B cell (primary cell): ENCODE results near the gene SDCCAG8. TPM values are rescaled to one million over a fixed set of nuclear protein-coding genes. Genes with fewer than 3 reads are reported as not detected.

Experiments
- ATAC-seq: fragments of 200-7000 bp; cut with Tn5 transposase; one replicate; pipeline ENCODE4 v1.10.0; 2021; ENCODE audit warnings: low read depth, mild to moderate bottlenecking, moderate number of reproducible peaks, moderate library complexity
- CTCF ChIA-PET: fragments of 350-600 bp; sonication (Branson Sonifier 250); formaldehyde crosslinking; loops from one replicate; lab custom pipeline; 2021; ENCODE audit warnings: antibody characterized with exemption, inconsistent platforms; lab: Charles Lee
- POLR2A ChIA-PET: fragments of 350-600 bp; sonication (Branson Sonifier 250); formaldehyde crosslinking; loops from one replicate; lab custom pipeline; 2021; ENCODE audit warnings: antibody characterized with exemption; lab: Charles Lee
- DNase-seq: peaks from one replicate; pipeline ENCODE4 v3.0.0; 2013
- H2AFZ ChIP-seq: 2 replicates; pipeline ENCODE4 v1.6.1; 2012; ENCODE audit warnings: mild to moderate bottlenecking, low read depth, low read length; ENCODE audit not compliant: insufficient read depth, poor library complexity, severe bottlenecking
- H3K27ac ChIP-seq, 2 donors: 1 replicate in 1 of 2; 2 replicates in 1 of 2; pipeline ENCODE4 v1.5.1; 2012 to 2013; ENCODE audit warnings: low read length in 2 of 2, mild to moderate bottlenecking in 2 of 2, moderate library complexity in 1 of 2
- H3K27me3 ChIP-seq, 4 experiments: fragments of 200-600 bp in 1 of 4; sonication (generic) in 1 of 4; replicated peaks in 1 of 4; 1 replicate in 2 of 4; 2 replicates in 2 of 4; pipeline versions ENCODE4 v1.6.1 to v1.7.0; 2013 to 2016; ENCODE audit warnings: low read length in 3 of 4, mild to moderate bottlenecking in 2 of 4, mixed read lengths in 1 of 4, moderate library complexity in 1 of 4; ENCODE audit not compliant: insufficient read depth in 4 of 4, control insufficient read depth in 3 of 4; ENCODE audit errors: control extremely low read depth in 1 of 4
- H3K36me3 ChIP-seq, 2 experiments: replicated peaks in 1 of 2; 1 replicate in 1 of 2; 2 replicates in 1 of 2; pipeline versions ENCODE4 v1.6.1 to v1.7.1; 2013; ENCODE audit warnings: low read length in 1 of 2; ENCODE audit not compliant: insufficient read depth in 2 of 2, control insufficient read depth in 1 of 2; ENCODE audit errors: control extremely low read depth in 1 of 2, extremely low read depth in 1 of 2
- H3K4me1 ChIP-seq, 2 donors: fragments of 200-600 bp in 1 of 2; sonication (generic) in 1 of 2; 1 replicate in 1 of 2; 2 replicates in 1 of 2; pipeline versions ENCODE4 v1.5.1 to v1.6.1; 2013 to 2017; ENCODE audit warnings: low read length in 2 of 2; ENCODE audit not compliant: control insufficient read depth in 2 of 2, insufficient read depth in 2 of 2
- H3K4me2 ChIP-seq: replicated peaks from 2 replicates; pipeline ENCODE3; 2012; ENCODE audit warnings: mild to moderate bottlenecking, low read depth, low read length; ENCODE audit not compliant: poor library complexity, severe bottlenecking
- H3K4me3 ChIP-seq, 5 experiments: fragments of 200-600 bp in 1 of 5; sonication (generic) in 1 of 5; 1 replicate in 3 of 5; 2 replicates in 2 of 5; pipeline versions ENCODE4 v1.5.1 to v1.7.0; 2011 to 2016; ENCODE audit warnings: low read length in 4 of 5, mild to moderate bottlenecking in 4 of 5, low read depth in 2 of 5, control low read depth in 1 of 5, moderate library complexity in 1 of 5; ENCODE audit not compliant: insufficient read depth in 1 of 5; ENCODE audit errors: control extremely low read depth in 1 of 5, extremely low read depth in 1 of 5
- H3K79me2 ChIP-seq: fragments of 200-600 bp; sonication (generic); one replicate; pipeline ENCODE4 v1.6.0; 2016; ENCODE audit warnings: low read length; ENCODE audit not compliant: control insufficient read depth, insufficient read depth
- H3K9ac ChIP-seq: fragments of 200-600 bp; sonication (generic); 2 replicates; pipeline ENCODE4 v1.6.1; 2017; ENCODE audit warnings: mild to moderate bottlenecking, low read length, moderate library complexity
- H3K9me3 ChIP-seq, 3 donors: one replicate each; pipeline versions ENCODE4 v1.6.1 to v1.7.1; 2013; ENCODE audit warnings: low read length in 2 of 3; ENCODE audit not compliant: control insufficient read depth in 2 of 3, insufficient read depth in 1 of 3; ENCODE audit errors: control extremely low read depth in 1 of 3
- H4K20me1 ChIP-seq: 2 replicates; pipeline ENCODE4 v1.6.0; 2012; ENCODE audit warnings: mild to moderate bottlenecking, low read length; ENCODE audit not compliant: insufficient read depth, control insufficient read depth, poor library complexity, severe bottlenecking
- H3K27ac Mint-ChIP-seq: one replicate; pipeline ENCODE4 v1.8.0; 2021; ENCODE audit warnings: mixed read lengths
- H3K27me3 Mint-ChIP-seq: one replicate; pipeline ENCODE4 v1.8.0; 2021; ENCODE audit warnings: mixed read lengths
- H3K4me1 Mint-ChIP-seq: one replicate; pipeline ENCODE4 v1.8.0; 2021; ENCODE audit warnings: mixed read lengths
- H3K4me3 Mint-ChIP-seq: one replicate; pipeline ENCODE4 v1.8.0; 2021; ENCODE audit warnings: mixed read lengths
- H3K9me3 Mint-ChIP-seq: one replicate; pipeline ENCODE4 v1.8.0; 2022; ENCODE audit warnings: mixed read lengths; ENCODE audit not compliant: insufficient read depth
- EZH2 ChIP-seq: IDR thresholded peaks from 2 replicates; pipeline ENCODE4 v1.6.1; 2012; ENCODE audit warnings: borderline replicate concordance, low read depth, mild to moderate bottlenecking, moderate library complexity, low read length; ENCODE audit not compliant: insufficient read depth, poor library complexity, severe bottlenecking
- WGBS: methylation state at CpG from one replicate; pipeline ENCODE4 v1.1.5; 2013; ENCODE audit warnings: missing lambda C conversion rate; ENCODE audit not compliant: insufficient coverage; 5-methylcytosine and 5-hydroxymethylcytosine counted together
- intact Hi-C: fragments of 100-400 bp; cut with micrococcal nuclease; formaldehyde crosslinking; loops from one replicate; pipeline ENCODE4 v1.10.0; 2022
- polyA plus RNA-seq: library from polyadenylated mRNA; depleted of rRNA; stranded (reverse); fragments of >200 nt; gene quantifications from 2 replicates; pipeline ENCODE4 v1.2.3, GENCODE V29; 2012
- total RNA-seq, 2 donors: library from RNA; stranded (reverse); fragments of 120-200 nt in 1 of 2; gene quantifications; 1 replicate in 1 of 2; 2 replicates in 1 of 2; pipeline versions ENCODE4 v1.2.3 to v1.2.4, GENCODE V29; 2013 to 2022
- TF ChIP-seq, protein P1 (sequence below): fragments of 200-600 bp; IDR thresholded peaks from one replicate; pipeline ENCODE4 v1.8.0; 2022; ENCODE audit warnings: antibody characterized with exemption, mild to moderate bottlenecking

Gene SDCCAG8
- total and polyA plus RNA-seq, 2 donors (not counting 1 experiment from before 2014, with no cell fraction given), result 37.1 to 60.7 TPM

GRCh38 chr1:243542739-243543415 is 287.0 kb downstream of the SDCCAG8 start:
- ChIA-PET CTCF (no interaction called here), POLR2A (no interaction called here)
- WGBS, result 93% methylated on average over 2 of the region's 7 CpGs
- Histone ChIP-seq H3K27ac (no peak overlapping the region), H4K20me1 (no peaks in the 10 kb centered on the region), H3K4me3 (no peak overlapping the region), H3K79me2 (no peaks in the 10 kb centered on the region), H3K27me3 (no peaks in the 10 kb centered on the region), H3K4me1 (no peaks in the 10 kb centered on the region), H3K36me3 (no peaks in the 10 kb centered on the region), H2AFZ (no peak overlapping the region), H3K9me3 (no peaks in the 10 kb centered on the region), H3K4me2 (no peak overlapping the region), H3K9ac (no peak overlapping the region)
- ATAC-seq, result no peak
- no peaks in the 10 kb centered on the region for H3K27me3 Mint-ChIP-seq
- H3K4me3 Mint-ChIP-seq, result no peak overlapping the region
- DNase-seq, result no peak
- intact Hi-C loops, result no loop called here
- H3K27ac Mint-ChIP-seq, result no peak overlapping the region
- H3K9me3 Mint-ChIP-seq, result no peaks in the 10 kb centered on the region
- H3K4me1 Mint-ChIP-seq, result peaks cover 2% of the 10 kb centered on the region
- TF ChIP-seq EZH2, result no peak
- TF ChIP-seq, protein P1, sequence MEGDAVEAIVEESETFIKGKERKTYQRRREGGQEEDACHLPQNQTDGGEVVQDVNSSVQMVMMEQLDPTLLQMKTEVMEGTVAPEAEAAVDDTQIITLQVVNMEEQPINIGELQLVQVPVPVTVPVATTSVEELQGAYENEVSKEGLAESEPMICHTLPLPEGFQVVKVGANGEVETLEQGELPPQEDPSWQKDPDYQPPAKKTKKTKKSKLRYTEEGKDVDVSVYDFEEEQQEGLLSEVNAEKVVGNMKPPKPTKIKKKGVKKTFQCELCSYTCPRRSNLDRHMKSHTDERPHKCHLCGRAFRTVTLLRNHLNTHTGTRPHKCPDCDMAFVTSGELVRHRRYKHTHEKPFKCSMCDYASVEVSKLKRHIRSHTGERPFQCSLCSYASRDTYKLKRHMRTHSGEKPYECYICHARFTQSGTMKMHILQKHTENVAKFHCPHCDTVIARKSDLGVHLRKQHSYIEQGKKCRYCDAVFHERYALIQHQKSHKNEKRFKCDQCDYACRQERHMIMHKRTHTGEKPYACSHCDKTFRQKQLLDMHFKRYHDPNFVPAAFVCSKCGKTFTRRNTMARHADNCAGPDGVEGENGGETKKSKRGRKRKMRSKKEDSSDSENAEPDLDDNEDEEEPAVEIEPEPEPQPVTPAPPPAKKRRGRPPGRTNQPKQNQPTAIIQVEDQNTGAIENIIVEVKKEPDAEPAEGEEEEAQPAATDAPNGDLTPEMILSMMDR, result no peak

- Histone ChIP-seq H2AFZ (no peak overlapping the region), H4K20me1 (no peaks in the 10 kb centered on the region), H3K27ac (no peak overlapping the region), H3K27me3 (no peaks in the 10 kb centered on the region), H3K79me2 (no peaks in the 10 kb centered on the region), H3K4me1 (no peaks in the 10 kb centered on the region), H3K9ac (no peak overlapping the region), H3K4me2 (no peak overlapping the region), H3K9me3 (no peaks in the 10 kb centered on the region), H3K36me3 (no peaks in the 10 kb centered on the region), H3K4me3 (no peak overlapping the region)
- CTCF ChIA-PET, result no interaction called here
- no CpG with 5 or more reads among the region's 2 CpGs for WGBS
- intact Hi-C loops, result no loop called here
- DNase-seq, result no peak
- no peak overlapping the region for H3K4me3 Mint-ChIP-seq
- H3K4me1 Mint-ChIP-seq, result peaks cover 2% of the 10 kb centered on the region
- no peaks in the 10 kb centered on the region for H3K9me3 Mint-ChIP-seq
- POLR2A ChIA-PET, result no interaction called here
- no peak overlapping the region for H3K27ac Mint-ChIP-seq
- TF ChIP-seq, protein P1, result no peak
- no peak for TF ChIP-seq EZH2
- no peaks in the 10 kb centered on the region for H3K27me3 Mint-ChIP-seq
- ATAC-seq, result no peak
Observed at GRCh38 chr1:243543501-243543900, 287.7 kb downstream of the SDCCAG8 start.
